HG03457 (cell line): Measurements from ENCODE around the gene PRICKLE3.
A peak's percentile ranks its signal among the peaks of the same experiment; 100 is the strongest.

Source experiments
- ATAC-seq: cut with Tn5 transposase; IDR thresholded peaks from one replicate; pipeline ENCODE4 v1.9.1; 2021; ENCODE audit warnings: moderate number of reproducible peaks; ENCODE audit not compliant: unreplicated experiment

Gene PRICKLE3

DNA sequence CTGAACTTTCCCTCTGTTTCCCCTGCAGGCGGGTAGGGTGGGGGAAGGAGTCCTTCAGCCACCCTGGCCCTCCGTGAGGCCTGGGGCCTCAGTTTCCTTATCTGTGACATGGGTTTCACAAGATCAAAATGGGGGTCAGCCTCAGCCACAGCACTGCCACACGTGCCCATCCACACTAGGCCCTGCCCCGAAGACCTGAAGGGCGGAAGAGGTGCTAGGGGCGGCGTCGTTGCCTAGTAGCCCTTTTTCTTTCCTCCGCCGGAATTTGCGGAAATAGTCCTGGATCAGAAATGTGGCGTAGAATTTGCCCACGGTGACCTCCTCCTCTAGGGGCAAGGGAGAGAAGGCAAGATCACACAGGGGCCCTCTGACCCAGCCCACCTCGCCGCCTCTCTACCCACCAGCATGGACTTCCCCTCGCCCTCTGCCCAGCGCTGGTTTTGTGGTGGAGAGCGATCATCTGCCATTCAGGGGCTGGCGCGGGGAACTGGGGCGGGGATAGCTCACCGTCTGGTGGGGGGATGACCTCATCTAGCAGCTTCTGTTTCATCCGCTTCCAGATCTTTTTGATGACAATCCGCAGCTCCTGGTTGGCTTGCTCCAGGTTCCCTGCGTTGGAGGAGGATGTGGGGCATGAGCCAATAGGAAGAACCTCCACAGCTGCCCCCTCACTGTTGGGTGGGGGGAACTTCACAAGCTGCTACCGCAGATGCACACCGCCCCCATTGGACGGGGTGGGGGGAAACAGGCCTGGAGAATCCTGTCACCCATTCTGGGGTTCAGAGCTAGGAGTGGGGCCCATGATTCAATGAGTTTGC, 23.5 kb upstream of the PRICKLE3 start:
- no peak for ATAC-seq

DNA sequence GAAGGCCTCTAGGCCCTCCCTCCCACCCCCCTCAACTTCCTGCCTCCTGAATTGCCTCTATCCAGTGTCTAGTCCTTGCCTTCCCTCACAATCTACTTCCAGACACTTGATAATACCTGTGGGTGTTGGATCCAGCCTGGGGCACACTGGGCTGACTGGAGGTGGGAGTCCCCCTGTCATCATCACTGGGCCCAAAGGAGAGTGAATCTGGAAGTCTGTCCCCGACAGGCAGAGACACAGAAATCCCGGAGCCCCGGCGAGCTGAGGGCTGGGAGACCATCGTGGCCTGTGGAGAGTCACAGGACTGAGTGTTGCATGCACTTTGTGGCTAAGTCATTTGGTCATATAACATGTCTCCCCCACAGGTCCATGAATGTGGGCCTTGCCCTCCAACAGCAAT, 22.2 kb upstream of the PRICKLE3 start:
- no peak for ATAC-seq

DNA sequence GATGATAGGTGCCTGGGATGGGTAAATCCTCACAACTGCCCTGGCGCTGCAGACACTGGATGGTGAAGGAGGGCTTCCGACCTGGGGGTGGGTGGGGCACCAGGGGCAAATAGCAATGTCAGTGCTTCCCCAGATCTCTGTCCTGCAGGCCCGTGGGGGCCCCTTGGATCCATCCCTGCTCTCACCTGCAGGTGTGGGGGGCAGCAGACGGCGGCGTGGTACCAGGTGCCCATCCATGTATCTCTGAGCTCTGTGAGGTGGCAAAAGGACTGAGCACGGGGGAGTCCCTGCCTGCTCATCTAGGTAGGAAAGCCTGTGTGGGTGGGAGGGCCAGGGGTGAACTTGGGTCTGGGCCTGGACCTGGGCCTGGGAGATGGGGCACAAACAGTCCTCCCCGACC, 20.4 kb upstream of the PRICKLE3 start:
- no peak for ATAC-seq

DNA sequence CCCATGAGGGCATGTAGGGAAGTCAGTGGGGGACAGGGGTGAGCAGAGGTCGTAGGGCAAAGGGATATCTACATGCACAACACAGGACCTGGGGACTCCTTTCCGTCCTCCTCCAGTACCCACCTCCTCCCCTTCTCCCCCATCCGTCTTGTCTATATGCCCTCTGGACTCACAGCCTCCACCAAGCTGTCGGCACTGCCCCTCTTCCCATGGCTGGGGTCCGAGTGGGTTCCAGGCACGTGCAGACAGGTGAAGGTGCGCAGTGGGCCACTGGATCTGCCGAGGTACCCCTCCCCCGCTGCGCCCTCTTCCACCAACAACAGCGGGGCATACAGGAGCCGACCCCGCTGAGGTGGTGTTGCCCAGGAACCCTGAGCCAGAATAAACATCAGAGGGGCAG, 19.3 kb upstream of the PRICKLE3 start:
- ATAC-seq = no peak

DNA sequence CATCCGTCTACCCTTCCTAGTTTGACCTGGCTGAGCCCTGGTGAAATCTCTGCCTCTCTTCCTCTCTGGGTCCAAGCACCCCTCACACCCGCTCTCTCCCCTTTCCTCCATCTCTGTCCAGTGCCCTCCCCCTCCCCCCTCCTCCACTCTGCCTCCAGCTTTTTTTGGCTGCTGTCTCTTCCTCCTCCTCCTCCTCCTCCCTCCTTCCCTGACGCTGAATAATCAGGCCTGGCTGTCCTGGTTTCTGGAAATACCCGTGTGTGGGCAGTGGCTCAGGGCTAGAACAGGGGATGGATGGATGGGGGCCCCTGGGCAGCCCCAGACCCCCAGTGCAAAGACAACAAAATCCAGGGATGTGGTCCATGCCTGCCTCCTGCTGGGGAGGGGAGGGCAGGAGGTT, 18.5 kb upstream of the PRICKLE3 start:
- no peak for ATAC-seq

DNA sequence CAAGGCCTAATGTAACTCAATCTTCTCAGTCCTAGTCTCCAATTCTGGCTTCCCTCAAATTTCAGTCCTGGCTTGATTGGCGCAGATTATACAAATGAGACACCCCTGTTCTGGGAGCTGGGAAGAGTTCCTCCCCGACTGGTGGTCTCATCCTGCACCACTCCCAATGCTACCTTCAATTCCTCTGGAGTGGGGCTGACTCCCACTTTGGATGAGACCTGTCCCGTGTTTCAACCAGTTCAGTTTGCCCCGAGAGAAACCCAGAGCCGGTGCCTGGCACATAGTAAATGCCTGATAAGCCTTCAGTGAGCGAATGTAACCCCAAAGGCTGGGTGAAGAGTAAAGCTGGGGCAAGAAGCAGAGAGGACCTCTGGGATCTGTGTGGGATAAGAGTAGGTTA, 17.8 kb upstream of the PRICKLE3 start:
- ATAC-seq = no peak

DNA sequence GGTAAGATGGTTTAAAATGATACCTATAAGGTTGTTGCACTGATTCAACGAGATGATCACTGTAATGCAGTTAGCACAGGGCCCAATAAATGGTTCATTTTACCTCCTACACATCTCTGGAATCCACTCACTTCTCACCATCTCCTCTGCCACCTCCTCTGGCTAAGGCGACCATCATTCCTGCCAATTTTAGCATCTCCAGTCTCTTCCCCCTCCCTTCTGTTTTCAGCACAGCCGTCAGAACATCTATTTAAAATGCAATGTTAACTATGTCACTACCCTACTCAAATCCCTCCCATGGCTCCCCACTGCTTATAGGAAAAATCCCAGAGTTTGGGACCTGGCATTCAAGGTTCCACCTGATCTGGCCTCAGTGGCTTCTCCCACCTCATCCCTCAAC, 17.4 kb upstream of the PRICKLE3 start:
- no peak for ATAC-seq

DNA sequence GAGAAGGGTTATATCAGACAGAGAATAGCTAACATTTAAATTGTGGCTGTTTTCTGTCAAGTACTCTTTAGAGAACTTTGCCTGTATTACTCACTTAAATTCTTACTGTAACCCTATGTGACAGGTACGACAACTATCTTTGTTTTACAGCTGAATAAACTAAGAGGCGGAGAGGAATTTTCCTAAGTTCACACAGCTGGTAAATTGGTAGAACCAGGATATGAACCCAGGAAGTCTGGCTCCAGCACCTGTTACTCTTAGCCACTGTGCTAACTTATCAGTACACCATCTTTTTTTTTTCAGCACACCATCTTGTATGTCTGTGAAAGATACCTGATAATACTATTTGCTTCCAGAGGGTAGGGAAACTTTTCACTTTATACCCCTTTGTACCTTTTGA, 15.8 kb upstream of the PRICKLE3 start:
- no peak for ATAC-seq

DNA sequence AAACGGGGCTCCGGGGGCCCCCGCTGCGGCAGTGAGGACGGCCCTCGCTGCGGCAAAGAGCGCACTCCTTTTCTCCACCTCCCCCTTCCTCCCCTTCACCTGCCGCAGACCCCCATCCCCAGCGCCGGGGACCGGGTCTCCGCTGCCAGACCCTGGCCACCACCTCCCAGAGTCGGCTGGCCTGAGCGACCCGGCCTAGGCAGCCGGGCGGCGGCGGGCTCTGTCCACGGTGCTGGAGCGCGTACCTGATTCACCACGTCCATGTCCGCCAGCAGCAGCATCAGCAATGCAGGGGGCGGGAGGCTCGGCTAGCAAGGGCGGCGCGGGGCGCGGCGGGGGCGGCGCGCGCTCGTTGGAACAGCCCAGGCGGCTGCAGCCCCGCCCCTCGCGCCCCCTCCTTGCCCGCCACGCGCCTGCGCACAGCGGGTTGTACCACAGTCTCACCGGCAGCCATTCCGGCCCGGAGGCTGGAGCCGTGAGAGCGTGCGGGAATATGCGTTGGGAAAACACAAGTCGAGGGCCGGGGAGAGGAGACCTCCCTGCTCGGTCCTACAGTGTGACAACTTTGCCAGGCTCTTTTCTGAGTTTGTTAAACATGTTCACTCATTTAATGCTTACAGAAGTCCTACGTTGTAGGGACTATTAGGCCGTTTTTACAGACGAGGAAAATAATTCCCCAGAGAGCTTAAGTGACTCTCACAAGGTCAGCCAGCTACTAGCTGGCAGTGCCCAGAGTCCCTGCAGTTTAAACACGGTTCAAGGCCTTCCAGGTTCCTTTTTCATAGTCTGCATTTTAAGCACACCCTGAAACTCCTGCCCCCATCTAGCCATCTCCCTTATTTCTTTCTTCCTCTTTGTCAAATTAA, 14.0 kb upstream of the PRICKLE3 start, which contains the start of gene SYP:
Gene SYP, minus strand, starts transcription at position 288 of the 866 bp plus-strand sequence. Its CDS starts 7 bp downstream, at position 281.
- ATAC-seq = peak; percentile 92

DNA sequence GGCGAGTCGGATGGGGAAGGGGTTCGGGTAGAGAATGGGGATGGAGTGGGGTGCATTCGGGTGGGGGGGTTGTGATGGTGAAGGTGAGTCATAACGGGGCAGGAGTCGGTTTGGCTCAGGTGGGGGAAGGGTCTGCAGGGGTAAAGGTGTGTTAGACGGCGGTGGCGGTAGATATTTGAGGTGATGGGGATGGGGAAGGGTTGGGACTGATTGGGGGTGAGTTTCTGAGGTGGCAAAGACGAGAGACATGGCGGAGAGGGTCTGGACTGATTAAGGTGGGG, 13.1 kb upstream of the PRICKLE3 start:
- no peak for ATAC-seq

DNA sequence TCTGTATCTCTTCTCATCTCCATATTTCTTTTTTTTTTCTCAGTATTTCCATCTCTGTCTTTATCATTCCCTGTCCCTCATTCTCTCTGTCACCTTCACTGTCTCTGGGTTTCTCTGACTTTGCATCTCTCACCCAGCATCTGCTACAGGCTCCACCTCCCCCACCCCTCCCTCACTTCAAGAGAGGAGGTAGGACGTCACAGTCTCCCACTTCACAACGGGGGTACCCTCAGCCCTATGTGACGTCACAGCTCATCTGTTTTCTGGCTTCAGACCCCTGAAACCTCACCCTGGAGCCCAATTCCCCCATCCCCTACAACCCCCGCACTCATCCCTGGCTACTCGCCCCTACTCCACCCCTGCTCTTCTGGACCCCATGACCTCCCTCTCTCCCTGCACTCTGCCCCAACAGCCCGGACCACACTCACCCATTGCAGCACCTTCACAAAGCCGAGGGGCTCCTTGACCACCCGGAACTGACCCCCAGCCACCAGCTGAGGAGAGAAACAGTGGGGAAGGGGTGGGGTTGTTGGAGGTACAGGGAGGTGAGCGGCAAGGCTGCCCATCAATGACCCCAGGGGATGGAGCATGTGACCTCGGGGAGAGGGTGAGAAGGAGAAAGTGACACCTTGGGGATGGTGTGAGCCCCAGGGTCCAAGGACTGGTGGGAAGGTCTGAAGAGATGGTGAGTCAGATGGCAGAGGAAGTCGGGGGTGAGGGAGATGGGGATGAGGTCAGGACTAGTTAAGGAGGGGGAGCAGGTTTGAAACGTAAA, 12.6 kb upstream of the PRICKLE3 start:
- no peak for ATAC-seq

DNA sequence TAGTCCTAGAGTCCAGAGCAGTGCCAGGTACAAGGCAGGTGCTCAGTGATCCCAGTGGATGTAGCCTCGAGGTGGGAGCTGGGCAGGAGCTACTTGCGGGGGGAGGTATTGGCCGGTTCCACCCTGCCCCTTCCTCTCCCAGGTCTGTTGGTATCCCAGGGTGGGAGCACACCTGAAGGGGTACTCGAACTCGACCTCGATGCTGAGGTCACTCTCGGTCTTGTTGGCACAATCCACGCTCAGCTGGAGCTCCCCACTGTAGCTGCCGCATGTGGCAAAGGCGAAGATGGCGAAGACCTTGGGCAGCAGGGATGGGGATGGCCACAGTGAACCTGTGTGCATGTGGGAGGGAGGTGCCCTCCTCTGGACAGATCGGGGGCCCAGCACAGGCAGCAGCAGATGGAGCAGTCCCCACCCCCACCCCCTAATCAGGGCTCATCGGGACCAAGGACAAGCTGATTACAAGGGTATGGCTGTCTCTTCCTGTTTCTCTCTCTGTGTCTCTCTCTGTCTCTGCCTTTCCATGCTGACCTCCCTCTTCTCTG, 11.4 kb upstream of the PRICKLE3 start:
- no peak for ATAC-seq

DNA sequence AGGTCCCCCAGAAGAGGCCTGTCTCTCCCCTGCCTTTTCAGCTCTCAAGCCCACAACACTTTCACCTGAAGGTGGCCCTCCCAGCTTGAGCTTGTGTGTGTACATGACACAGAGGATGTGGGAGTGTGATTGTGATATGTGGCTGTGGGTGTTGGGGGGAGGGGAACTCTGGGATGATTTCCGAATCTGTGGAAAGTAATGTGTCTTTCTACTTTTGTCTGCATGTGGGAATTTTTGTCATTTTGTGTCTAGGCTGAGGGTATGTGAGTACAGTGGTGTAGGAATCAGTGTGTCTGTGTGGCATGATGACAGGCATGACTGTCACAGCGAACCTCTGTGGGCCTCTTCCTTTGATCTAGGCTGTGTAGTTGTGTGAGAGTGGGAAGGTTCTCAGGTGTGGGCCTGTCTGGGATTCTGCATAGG, 7.4 kb upstream of the PRICKLE3 start:
- ATAC-seq = no peak

DNA sequence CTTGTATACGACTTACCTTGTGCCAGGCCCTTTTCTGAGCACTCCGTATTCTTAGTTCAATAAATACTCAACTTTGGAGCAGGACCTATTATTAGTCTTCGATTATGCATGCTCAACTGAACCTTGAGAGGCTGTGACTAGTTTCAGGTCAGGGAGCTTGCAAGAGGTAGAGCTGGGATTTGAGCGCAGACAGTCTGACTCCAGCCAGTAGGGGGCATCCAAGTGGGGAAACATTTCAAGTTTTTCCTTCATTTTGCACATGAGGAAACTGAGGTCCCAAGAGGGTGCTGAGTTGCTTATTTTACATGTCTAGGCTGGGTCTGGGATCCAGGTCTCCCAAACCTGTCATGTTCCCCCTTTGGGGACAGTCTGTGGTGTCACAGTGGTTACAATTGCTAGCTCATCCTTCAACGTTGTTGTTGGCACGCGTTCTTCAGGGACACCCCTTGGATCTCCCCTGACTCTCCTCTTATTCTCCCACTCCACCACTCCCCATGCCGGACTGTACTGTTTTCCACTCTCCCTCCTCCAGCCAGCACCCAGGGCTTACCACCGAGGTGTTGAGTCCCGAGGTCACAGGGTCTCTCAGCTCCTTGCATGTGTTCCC, 6.7 kb upstream of the PRICKLE3 start:
- no peak for ATAC-seq

DNA sequence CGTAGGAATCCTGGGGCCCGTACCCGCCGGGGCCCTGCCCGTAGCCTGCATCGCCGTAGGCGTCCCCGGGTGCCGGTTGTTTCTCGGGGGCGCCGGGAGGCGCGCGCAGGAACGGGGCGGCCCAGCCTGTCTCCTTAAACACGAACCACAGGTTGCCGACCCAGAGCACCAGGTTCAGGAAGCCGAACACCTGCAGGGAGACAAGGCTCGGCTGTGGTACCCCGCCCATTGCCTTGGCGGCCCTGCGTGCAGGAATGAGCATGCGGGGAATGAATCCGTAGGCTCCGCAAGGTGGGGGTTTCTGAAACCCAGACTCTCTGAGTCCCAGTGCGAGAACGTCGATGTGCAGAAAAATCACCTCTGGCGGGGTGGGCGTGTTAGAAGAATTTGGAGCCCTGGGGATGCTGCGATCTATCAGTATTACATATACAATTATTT, 5.4 kb upstream of the PRICKLE3 start:
- peak; percentile 8 for ATAC-seq

DNA sequence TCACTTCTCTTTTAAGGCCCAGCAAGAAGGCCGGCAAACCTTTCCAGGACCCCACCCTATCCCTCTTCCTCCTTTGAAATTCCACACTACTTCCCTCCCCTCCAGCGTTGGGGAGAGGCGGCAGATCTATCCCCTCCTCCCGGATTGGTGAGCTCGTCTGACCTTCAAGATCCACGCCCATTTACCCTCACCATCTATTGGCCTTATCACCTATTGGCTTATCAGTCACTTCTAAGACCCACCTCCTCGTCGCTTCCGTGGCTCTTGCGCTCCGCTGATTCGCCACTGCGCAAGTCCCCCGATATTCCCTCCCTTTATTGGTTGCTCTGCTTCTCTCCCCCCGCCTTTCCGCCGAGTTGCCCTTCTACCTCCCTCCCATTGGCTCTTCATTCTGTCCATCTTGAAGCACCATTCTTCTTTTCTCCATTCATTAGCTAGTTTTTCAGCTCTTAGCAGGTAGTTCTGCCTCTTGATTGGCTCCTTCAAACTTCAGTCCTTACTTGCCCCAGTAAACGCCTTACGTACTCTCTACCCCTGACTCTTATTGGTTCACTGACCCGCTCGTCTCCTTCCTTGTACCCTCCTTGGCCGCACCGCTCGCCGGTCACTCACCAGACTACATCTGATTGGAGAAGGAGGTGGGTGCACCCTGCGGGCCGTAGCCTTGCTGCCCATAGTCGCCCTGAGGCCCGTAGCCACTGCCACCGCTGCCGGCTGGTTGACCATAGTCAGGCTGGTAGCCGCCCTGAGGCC, 4.8 kb upstream of the PRICKLE3 start:
- peak; percentile 84 for ATAC-seq

DNA sequence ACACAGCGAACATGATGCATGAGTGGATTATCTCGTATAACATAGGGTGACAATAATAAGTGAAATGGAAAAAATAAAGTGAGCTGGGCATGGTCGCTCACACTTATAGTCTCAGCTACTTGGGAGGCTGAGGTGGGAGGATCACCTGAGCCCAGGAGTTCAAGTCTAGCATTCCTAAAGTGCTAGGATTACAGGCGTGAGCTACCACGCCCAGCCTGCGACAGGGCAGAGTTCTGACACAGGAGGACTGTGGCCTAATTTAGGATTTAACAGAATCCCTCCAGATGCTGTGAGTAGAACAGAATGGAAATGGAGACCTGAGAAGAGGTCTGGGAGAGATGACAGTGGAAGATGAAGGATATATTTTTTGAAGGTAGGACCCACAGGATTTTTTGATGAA, 3.4 kb upstream of the PRICKLE3 start:
- no peak for ATAC-seq

DNA sequence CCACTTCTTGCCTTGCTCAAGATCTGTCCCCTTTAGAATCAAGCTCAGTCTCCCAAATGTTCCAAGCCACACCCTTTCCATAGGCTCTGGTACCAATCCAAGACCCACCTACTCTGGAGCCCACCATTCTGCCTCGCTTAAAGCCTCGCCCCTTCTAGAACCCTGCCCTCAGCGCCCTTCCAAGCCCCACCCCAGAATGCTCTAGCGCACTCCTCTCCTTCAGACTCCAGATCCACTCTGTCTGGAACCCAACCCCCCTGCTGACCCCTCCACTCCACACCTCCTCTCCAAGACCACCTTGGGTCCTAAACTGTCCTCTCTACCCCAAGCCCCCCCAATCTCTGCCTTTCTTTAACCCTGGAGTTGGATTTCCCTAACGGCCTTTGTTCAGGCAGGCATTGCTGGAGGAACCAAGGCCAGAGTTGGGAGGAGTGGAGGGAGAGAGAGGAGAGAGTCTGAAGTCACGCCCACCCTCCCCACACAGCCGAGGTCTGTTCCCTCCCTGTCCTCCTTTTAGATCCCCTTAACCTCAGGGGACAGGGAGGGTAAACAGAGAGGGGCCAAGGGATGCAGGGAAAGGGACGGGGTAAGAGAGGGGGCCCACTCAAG, 2.4 kb upstream of the PRICKLE3 start:
- ATAC-seq = no peak

DNA sequence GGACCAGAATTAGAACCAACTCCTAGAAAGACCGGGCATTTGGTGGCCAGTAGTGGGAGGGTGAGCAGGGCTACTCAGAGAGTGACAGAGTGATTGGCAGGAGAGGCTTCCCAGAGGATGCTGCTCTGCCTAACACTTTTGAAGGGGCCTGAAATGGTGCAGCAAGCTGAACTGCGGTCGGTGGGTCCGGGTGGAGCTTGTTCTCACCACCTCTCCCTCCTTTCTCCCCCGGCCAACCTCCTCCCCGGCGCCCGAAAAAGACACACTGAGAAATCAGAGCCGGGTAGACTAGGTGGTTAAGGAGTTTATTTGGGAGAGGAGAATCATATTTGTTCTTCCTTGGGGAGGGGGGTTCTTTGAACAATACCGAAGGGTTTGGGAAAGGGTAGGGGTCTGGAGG, 1.4 kb upstream of the PRICKLE3 start:
- no peak for ATAC-seq

DNA sequence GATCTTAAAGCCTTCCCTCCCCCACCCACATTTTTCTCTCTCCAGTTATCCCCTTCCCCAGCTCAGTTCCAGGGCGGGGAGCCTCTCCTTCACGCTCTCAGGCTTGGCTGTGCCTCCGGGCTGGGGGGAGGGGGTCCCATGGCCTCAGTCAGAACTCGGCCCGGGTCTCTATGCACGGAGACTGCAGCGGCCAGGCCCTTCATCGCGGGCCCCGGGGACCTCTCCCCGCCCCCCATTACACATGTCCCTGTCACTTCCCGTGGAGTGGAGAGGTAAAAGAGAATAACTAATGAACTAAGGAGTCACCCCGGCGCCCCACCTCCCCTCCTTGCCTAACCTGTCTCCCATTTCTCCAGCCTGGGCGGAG, 838 bp upstream of the PRICKLE3 start:
- ATAC-seq = no peak
